GM12878 (cell line): ENCODE data around the gene CLNK. TPM values are rescaled to one million over a fixed set of nuclear protein-coding genes. Genes with fewer than 3 reads are reported as not detected.
A peak's percentile ranks its signal among the peaks of the same experiment; 100 is the strongest.

ENCODE experiments used
- ATAC-seq: fragments of 200-7000 bp; cut with Tn5 transposase; 3 replicates; pipeline ENCODE4 v1.9.1; 2020; ENCODE audit warnings: mild to moderate bottlenecking, moderate library complexity
- BruUV-seq: library from RNA; stranded (reverse); fragments of 400-500 nt; replicated peaks from 2 replicates; lab custom pipeline; 2021; lab: Mats Ljungman, UMichigan
- CTCF ChIA-PET: fragments of 300-600 bp; sonication (Branson Sonifier 250); formaldehyde crosslinking; extraction: SDS; loops from one replicate; lab custom pipeline; 2021; ENCODE audit warnings: inconsistent platforms; lab: Yijun Ruan, JAX
- POLR2A ChIA-PET: fragments of 350-600 bp; formaldehyde crosslinking; extraction: SDS; loops from one replicate; lab custom pipeline; 2021; ENCODE audit warnings: inconsistent platforms; lab: Charles Lee
- RAD21 ChIA-PET: fragments of 300-600 bp; sonication (Branson Sonifier 250); formaldehyde crosslinking; loops from one replicate; lab custom pipeline; 2023; ENCODE audit warnings: antibody characterized with exemption; ENCODE audit not compliant: unreplicated experiment; lab: Charles Lee
- SMC1A ChIA-PET: fragments of 300-600 bp; sonication (Branson Sonifier 250); formaldehyde crosslinking; loops from one replicate; lab custom pipeline; 2023; ENCODE audit not compliant: unreplicated experiment, uncharacterized antibody; lab: Charles Lee
- DNase-seq: peaks from one replicate; pipeline ENCODE4 v3.0.0-alpha.2; 2011; ENCODE audit warnings: low read depth, low spot score
- FAIRE-seq: peaks from 3 replicates; lab custom pipeline; 2011; peaks lifted over from hg19 to GRCh38; lab: Jason Lieb, UNC
- H2AFZ ChIP-seq: 2 replicates; pipeline ENCODE4 v1.6.0; 2011; ENCODE audit warnings: low read depth, low read length, control low read depth; ENCODE audit not compliant: control insufficient read depth
- H3K27ac ChIP-seq: 2 replicates; pipeline ENCODE4 v1.5.1; 2011; ENCODE audit warnings: control low read depth; ENCODE audit not compliant: control insufficient read depth, insufficient read depth
- H3K27me3 ChIP-seq, 2 experiments: replicated peaks in 1 of 2; 2 replicates each; pipeline versions ENCODE4 v1.6.0 to v1.6.1; 2011; ENCODE audit warnings: low read length in 1 of 2; ENCODE audit not compliant: control insufficient read depth in 2 of 2, insufficient read depth in 2 of 2
- H3K36me3 ChIP-seq, 2 experiments: 2 replicates each; pipeline ENCODE4 v1.5.1; 2011; ENCODE audit warnings: low read length in 1 of 2; ENCODE audit not compliant: control insufficient read depth in 2 of 2, insufficient read depth in 2 of 2
- H3K4me1 ChIP-seq: 2 replicates; pipeline ENCODE4 v1.6.1; 2011; ENCODE audit warnings: mild to moderate bottlenecking, low read length, moderate library complexity, mixed read lengths; ENCODE audit not compliant: control insufficient read depth, insufficient read depth
- H3K4me2 ChIP-seq: 2 replicates; pipeline ENCODE4 v1.6.0; 2011; ENCODE audit warnings: control low read depth; ENCODE audit not compliant: control insufficient read depth, insufficient read depth
- H3K4me3 ChIP-seq: fragments of 200-600 bp; sonication (generic); 2 replicates; pipeline ENCODE4 v1.5.1; 2016
- H3K79me2 ChIP-seq: 2 replicates; pipeline ENCODE4 v1.6.0; 2011; ENCODE audit warnings: low read length; ENCODE audit not compliant: control insufficient read depth, insufficient read depth
- H3K9ac ChIP-seq: 2 replicates; pipeline ENCODE4 v1.8.0; 2011; ENCODE audit warnings: low read length, control low read depth, mixed read lengths; ENCODE audit not compliant: control insufficient read depth, insufficient read depth
- H3K9me3 ChIP-seq: replicated peaks from 3 replicates; pipeline ENCODE4 v1.5.1; 2011; ENCODE audit warnings: mild to moderate bottlenecking, low read length; ENCODE audit not compliant: control insufficient read depth, insufficient read depth
- H4K20me1 ChIP-seq: 2 replicates; pipeline ENCODE4 v1.6.0; 2011; ENCODE audit not compliant: control insufficient read depth, insufficient read depth
- ATF2 ChIP-seq: IDR thresholded peaks from 2 replicates; pipeline ENCODE4 v1.6.1; 2012; ENCODE audit warnings: low read length, inconsistent platforms
- BACH1 ChIP-seq: fragments of 450-650 bp; IDR thresholded peaks from 2 replicates; pipeline ENCODE4 v1.6.1; 2017; ENCODE audit warnings: mild to moderate bottlenecking, borderline replicate concordance
- BCL11A ChIP-seq: IDR thresholded peaks from 2 replicates; pipeline ENCODE4 v1.6.1; 2011; ENCODE audit warnings: low read depth, low read length
- CBX5 ChIP-seq: sonication (generic); IDR thresholded peaks from 2 replicates; pipeline ENCODE4 v1.6.1; 2016; ENCODE audit warnings: low read depth, moderate library complexity, mild to moderate bottlenecking, inconsistent platforms
- CREM ChIP-seq: IDR thresholded peaks from 2 replicates; pipeline ENCODE4 v1.6.1; 2014; ENCODE audit warnings: antibody characterized with exemption, low read depth
- FOXK2 ChIP-seq: fragments of 450-650 bp; IDR thresholded peaks from 2 replicates; pipeline ENCODE4 v1.6.1; 2017; ENCODE audit warnings: mild to moderate bottlenecking, moderate library complexity
- IKZF1 ChIP-seq: fragments of 450-650 bp; conservative IDR thresholded peaks from 2 replicates; pipeline ENCODE4 v1.6.1; 2017; ENCODE audit warnings: antibody characterized with exemption, mild to moderate bottlenecking
- IRF4 ChIP-seq: IDR thresholded peaks from 2 replicates; pipeline ENCODE4 v1.6.1; 2011; ENCODE audit warnings: low read depth, low read length
- MEF2A ChIP-seq: IDR thresholded peaks from 2 replicates; pipeline ENCODE4 v1.6.1; 2011; ENCODE audit warnings: low read depth, mild to moderate bottlenecking, low read length, moderate library complexity; ENCODE audit not compliant: insufficient read depth
- MTA2 ChIP-seq: fragments of 450-650 bp; IDR thresholded peaks from 2 replicates; pipeline ENCODE4 v1.6.1; 2016; ENCODE audit warnings: low read depth, mild to moderate bottlenecking, moderate library complexity
- NR2C1 ChIP-seq: fragments of 450-650 bp; IDR thresholded peaks from 2 replicates; pipeline ENCODE4 v1.6.1; 2017; ENCODE audit warnings: antibody characterized with exemption, mild to moderate bottlenecking, moderate library complexity
- STAT1 ChIP-seq: fragments of 450-650 bp; conservative IDR thresholded peaks from 2 replicates; pipeline ENCODE4 v1.6.1; 2014; ENCODE audit warnings: antibody characterized with exemption, mild to moderate bottlenecking
- ZNF384 ChIP-seq: IDR thresholded peaks from 2 replicates; pipeline ENCODE4 v1.6.1; 2012; ENCODE audit warnings: low read depth, mild to moderate bottlenecking, low read length, improper control_type of control experiment, borderline replicate concordance
- ZSCAN29 ChIP-seq: fragments of 450-650 bp; IDR thresholded peaks from 2 replicates; pipeline ENCODE4 v1.6.1; 2017; ENCODE audit warnings: mild to moderate bottlenecking, moderate library complexity
- WGBS: methylation state at CpG from one replicate; pipeline ENCODE4 v1.1.6; 2016; ENCODE audit warnings: low lambda C conversion rate; ENCODE audit not compliant: insufficient replicate concordance, insufficient coverage; ENCODE audit errors: missing lambda C conversion rate; 5-methylcytosine and 5-hydroxymethylcytosine counted together
- in situ Hi-C: fragments of 300-500 bp; cut with MboI; formaldehyde crosslinking; loops from 9 replicates; pipeline ENCODE4 v1.14.3; 2018; ENCODE audit warnings: mixed read lengths
- intact Hi-C: fragments of 100-400 bp; cut with micrococcal nuclease; formaldehyde crosslinking; loops from one replicate; pipeline ENCODE4 v1.14.2; 2022; ENCODE audit not compliant: unreplicated experiment
- polyA plus RNA-seq, 11 experiments: library from polyadenylated mRNA; depleted of rRNA in 4 of 11; unstranded in 6 of 11; stranded (reverse) in 5 of 11; fragments of >200 nt; fragmentation: Nextera tagmentation in 4 of 11; fragmentation: Illumina TruSeq in 1 of 11; extraction: Ambion mirVana in 4 of 11; extraction: Trizol in 1 of 11; gene quantifications; 1 replicate in 1 of 11; 2 replicates in 10 of 11; pipeline versions ENCODE4 v1.2.1 to v1.2.3, GENCODE V29; 2011 to 2016; ENCODE audit warnings: inconsistent platforms in 2 of 11, missing spikeins in 2 of 11, low read depth in 1 of 11
- total RNA-seq, 4 experiments: library from RNA; depleted of rRNA in 3 of 4; stranded (reverse); fragments of >200 nt in 3 of 4; fragmentation: Illumina TruSeq in 1 of 4; extraction: Trizol in 1 of 4; gene quantifications; 2 replicates each; pipeline versions ENCODE4 v1.2.1 to v1.2.3, GENCODE V29; 2013 to 2021
- TF ChIP-seq, protein P1 (sequence below): fragments of 450-650 bp; IDR thresholded peaks from 2 replicates; pipeline ENCODE4 v1.6.1; 2016; ENCODE audit warnings: mild to moderate bottlenecking

CLNK gene
- total and polyA plus RNA-seq, 10 of the 15 experiments (the other 5 are each of a cell fraction or from before 2014, with no cell fraction given), result 2.1 to 14.3 (median 2.7) TPM

DNA sequence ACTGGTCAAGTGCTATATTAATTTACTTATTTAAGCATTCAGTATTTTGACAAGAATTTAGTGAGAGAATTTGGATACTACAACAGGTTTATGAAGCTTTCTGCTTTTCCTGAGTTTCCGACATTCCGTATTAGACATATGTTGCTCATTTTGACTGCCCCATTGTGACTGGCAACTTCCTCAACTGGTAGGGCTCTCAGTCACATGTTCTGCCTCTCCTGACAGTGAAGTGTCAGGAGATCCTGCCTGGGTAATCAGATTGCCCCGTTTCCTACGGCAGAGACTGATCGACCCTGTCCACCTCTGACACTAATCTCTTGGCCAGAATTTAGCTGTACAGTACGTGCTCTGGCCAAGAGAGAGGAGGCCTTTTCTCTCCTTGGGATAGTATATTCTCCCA, 49.5 kb downstream of the CLNK start:
- ChIA-PET CTCF (interaction anchor here (0.8 to 1.2 kb wide), 2 partner anchors 13 to 54 kb away, joined by 3 read pairs; no protein-coding TSS in a partner anchor), RAD21 (no interaction called here), POLR2A (no interaction called here), SMC1A (interaction anchor here (0.7 to 1.0 kb wide), 2 partner anchors 10 to 351 kb away, joined by 3 to 4 read pairs; no protein-coding TSS in a partner anchor)
- Histone ChIP-seq H3K9ac (no peak overlapping the region), H3K27ac (no peak overlapping the region), H3K4me2 (no peak overlapping the region), H3K79me2 (no peaks in the 10 kb centered on the region), H3K4me1 (no peaks in the 10 kb centered on the region; the same call in 1 of the 2 replicates), H3K36me3 (no peaks in the 10 kb centered on the region), H2AFZ (no peak overlapping the region), H3K9me3 (no peaks in the 10 kb centered on the region), H3K4me3 (no peak overlapping the region), H4K20me1 (no peaks in the 10 kb centered on the region), H3K27me3 (no peaks in the 10 kb centered on the region)
- TF ChIP-seq, protein P1, sequence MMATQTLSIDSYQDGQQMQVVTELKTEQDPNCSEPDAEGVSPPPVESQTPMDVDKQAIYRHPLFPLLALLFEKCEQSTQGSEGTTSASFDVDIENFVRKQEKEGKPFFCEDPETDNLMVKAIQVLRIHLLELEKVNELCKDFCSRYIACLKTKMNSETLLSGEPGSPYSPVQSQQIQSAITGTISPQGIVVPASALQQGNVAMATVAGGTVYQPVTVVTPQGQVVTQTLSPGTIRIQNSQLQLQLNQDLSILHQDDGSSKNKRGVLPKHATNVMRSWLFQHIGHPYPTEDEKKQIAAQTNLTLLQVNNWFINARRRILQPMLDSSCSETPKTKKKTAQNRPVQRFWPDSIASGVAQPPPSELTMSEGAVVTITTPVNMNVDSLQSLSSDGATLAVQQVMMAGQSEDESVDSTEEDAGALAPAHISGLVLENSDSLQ, result no peak
- no peak for TF ChIP-seq CREM
- no TSS peak for BruUV-seq
- in situ Hi-C loops, result no loop called here
- DNase-seq (no peak), FAIRE-seq (no peak), ATAC-seq (no peak)
- WGBS, result 60% methylated on average over 6 of the region's 6 CpGs
- intact Hi-C loops, result no loop called here

DNA sequence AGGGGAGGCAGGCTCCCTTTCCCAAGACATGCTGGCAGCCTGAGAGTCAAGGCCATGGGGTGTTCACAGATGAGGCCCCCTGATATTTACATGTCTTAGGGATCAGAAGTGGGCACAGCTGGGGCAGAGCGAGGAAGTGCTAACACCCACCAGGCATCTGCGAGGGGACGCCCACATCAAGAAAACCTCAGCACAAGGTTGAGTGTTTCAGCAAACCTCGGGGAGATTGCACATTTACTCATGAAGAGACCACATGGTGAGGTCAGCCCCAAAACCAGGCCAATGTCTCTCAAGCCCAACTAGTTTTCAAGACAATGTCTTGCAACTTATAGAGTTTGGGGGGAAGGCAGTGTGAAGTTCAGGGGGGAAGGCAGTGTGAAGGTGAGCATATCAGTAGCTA, 55.2 kb downstream of the CLNK start:
- POLR2A ChIA-PET, result no interaction called here
- Histone ChIP-seq H3K36me3 (peaks cover 0 to 3% of the 10 kb centered on the region in 2 experiments; a peak in 2 of 4 replicates), H3K4me2 (no peak overlapping the region), H3K9ac (no peak overlapping the region), H3K27ac (no peak overlapping the region), H3K9me3 (no peaks in the 10 kb centered on the region), H3K4me1 (peaks cover 4% of the 10 kb centered on the region; the same call in 1 of the 2 replicates), H3K4me3 (no peak overlapping the region), H3K27me3 (no peaks in the 10 kb centered on the region), H3K79me2 (no peaks in the 10 kb centered on the region), H2AFZ (no peak overlapping the region), H4K20me1 (no peaks in the 10 kb centered on the region)
- CTCF ChIA-PET, result interaction anchor here (0.9 kb wide), 1 partner anchor 589 kb away, joined by 5 read pairs; no protein-coding TSS in a partner anchor
- BruUV-seq, result no TSS peak
- ATAC-seq (peak; percentile 89), FAIRE-seq (no peak), DNase-seq (no peak)
- SMC1A ChIA-PET, result interaction anchor here (0.9 to 1.0 kb wide), 2 partner anchors 48 to 638 kb away, joined by 3 read pairs; no protein-coding TSS in a partner anchor
- intact Hi-C loops (loop anchor here (2.0 to 10.0 kb wide), 3 partner anchors 53 to 175 kb away; partner anchors contain the start of gene CLNK), in situ Hi-C loops (no loop called here)
- RAD21 ChIA-PET, result interaction anchor here (1.3 to 1.7 kb wide), 2 partner anchors 9 to 61 kb away, joined by 3 to 4 read pairs; no protein-coding TSS in a partner anchor
- 20% methylated on average over 4 of the region's 4 CpGs for WGBS
- TF ChIP-seq BCL11A (peak; percentile 61; the same call in 1 of the 2 replicates), FOXK2 (no peak), IRF4 (peak; percentile 45; the same call in 1 of the 2 replicates), BACH1 (no peak), CBX5 (0 out of 2 replicates have a peak, but pooled peaks have one; percentile 65), ZNF384 (no peak), STAT1 (no peak), IKZF1 (peak; percentile 25; the same call in 1 of the 2 replicates), ZSCAN29 (no peak), MTA2 (no peak), ATF2 (peak; percentile 83), MEF2A (peak; percentile 41; the same call in 1 of the 2 replicates), NR2C1 (no peak)
